ENCODE results near the gene RBPJL.

Gene RBPJL

GRCh38 chr20:45306431-45306982 is at the start of gene RBPJL:
TSS of gene RBPJL (plus strand) at chr20:45306840. CDS start at chr20:45306923, 83 bp downstream.
- no peak for DNase-seq (ENCODE audit: low read depth, low spot score)

GRCh38 chr20:45257161-45257560 is 49.5 kb upstream of the RBPJL start:
- no peak for DNase-seq (ENCODE audit: low read depth, low spot score)

- DNase-seq (ENCODE audit: low read depth, low spot score): no peak
These were observed 48.9 kb upstream of the RBPJL start for GRCh38 chr20:45257711-45258110.

GRCh38 chr20:45258259-45258658 is 48.4 kb upstream of the RBPJL start:
- no peak for DNase-seq (ENCODE audit: low read depth, low spot score)

GRCh38 chr20:45258664-45259063 is 48.0 kb upstream of the RBPJL start:
- no peak for DNase-seq (ENCODE audit: low read depth, low spot score)

GRCh38 chr20:45263556-45264266 is 42.9 kb upstream of the RBPJL start:
- no peak for DNase-seq (ENCODE audit: low read depth, low spot score)

- no peak for DNase-seq (ENCODE audit: low read depth, low spot score)
These were observed 39.7 kb upstream of the RBPJL start for GRCh38 chr20:45266977-45267376.

GRCh38 chr20:45268531-45268930 is 38.1 kb upstream of the RBPJL start:
- DNase-seq (ENCODE audit: low read depth, low spot score): no peak

- no peak for DNase-seq (ENCODE audit: low read depth, low spot score)
These were observed 37.6 kb upstream of the RBPJL start for GRCh38 chr20:45269056-45269455.

- no peak for DNase-seq (ENCODE audit: low read depth, low spot score)
These were observed 36.8 kb upstream of the RBPJL start for GRCh38 chr20:45269754-45270270.

GRCh38 chr20:45275338-45275737 is 31.3 kb upstream of the RBPJL start:
- no peak for DNase-seq (ENCODE audit: low read depth, low spot score)

- no peak for DNase-seq (ENCODE audit: low read depth, low spot score)
These were observed 26.6 kb upstream of the RBPJL start for GRCh38 chr20:45279992-45280391.

- DNase-seq (ENCODE audit: low read depth, low spot score): no peak
These were observed 23.7 kb upstream of the RBPJL start for GRCh38 chr20:45282700-45283550.

- no peak for DNase-seq (ENCODE audit: low read depth, low spot score)
These were observed 23.0 kb upstream of the RBPJL start for GRCh38 chr20:45283551-45284057.

GRCh38 chr20:45288376-45288775 is 18.3 kb upstream of the RBPJL start:
- no peak for DNase-seq (ENCODE audit: low read depth, low spot score)

GRCh38 chr20:45288860-45289259 is 17.8 kb upstream of the RBPJL start:
- no peak for DNase-seq (ENCODE audit: low read depth, low spot score)

GRCh38 chr20:45289942-45290676 is 16.5 kb upstream of the RBPJL start:
- DNase-seq (ENCODE audit: low read depth, low spot score): no peak

- DNase-seq (ENCODE audit: low read depth, low spot score): peak; percentile 33
These were observed 15.8 kb upstream of the RBPJL start for GRCh38 chr20:45290677-45291355.

GRCh38 chr20:45291526-45291925 is 15.1 kb upstream of the RBPJL start:
- DNase-seq (ENCODE audit: low read depth, low spot score): no peak

GRCh38 chr20:45292343-45292742 is 14.3 kb upstream of the RBPJL start:
- DNase-seq (ENCODE audit: low read depth, low spot score): no peak
